ENCODE measurements around the gene DOCK3.

- no peak for TF ChIP-seq POLR2A (IDR thresholded peaks at IDR 0.05; ENCODE audit: low read depth, low read length)
- no peak for TF ChIP-seq TAF1 (IDR thresholded peaks at IDR 0.05; ENCODE audit: borderline replicate concordance, low read depth, low read length)
- no peak for TF ChIP-seq POLR2AphosphoS5 (IDR thresholded peaks at IDR 0.05; ENCODE audit: low read depth, low read length)
These were observed 569.2 kb downstream of the DOCK3 start for GRCh38 chr3:51243924-51244323.
